Muscle of leg (tissue), 11 donors: ENCODE data around the gene AKAP12. TPM values are rescaled to one million over a fixed set of nuclear protein-coding genes. Genes with fewer than 3 reads are reported as not detected.

Experiments
- DNase-seq: peaks from one replicate; pipeline ENCODE4 v3.0.0; 2013
- H3K27ac ChIP-seq: one replicate; pipeline ENCODE4 v1.5.1; 2013; ENCODE audit warnings: mild to moderate bottlenecking, low read length, control low read depth
- H3K27me3 ChIP-seq: one replicate; pipeline ENCODE4 v1.6.1; 2013; ENCODE audit warnings: low read length; ENCODE audit not compliant: control insufficient read depth, insufficient read depth
- H3K36me3 ChIP-seq: one replicate; pipeline ENCODE4 v1.6.1; 2013; ENCODE audit warnings: low read length; ENCODE audit not compliant: control insufficient read depth, insufficient read depth
- H3K4me1 ChIP-seq: one replicate; pipeline ENCODE4 v1.6.1; 2013; ENCODE audit warnings: low read length; ENCODE audit not compliant: control insufficient read depth, insufficient read depth
- H3K4me3 ChIP-seq: one replicate; pipeline ENCODE4 v1.5.1; 2013; ENCODE audit warnings: low read length, control low read depth
- H3K9me3 ChIP-seq: replicated peaks from 2 replicates; pipeline ENCODE4 v1.6.1; 2013; ENCODE audit warnings: low read depth, low read length; ENCODE audit not compliant: control insufficient read depth
- WGBS: methylation state at CpG from one replicate; pipeline ENCODE4 v1.1.5; 2013; ENCODE audit warnings: missing lambda C conversion rate; ENCODE audit not compliant: insufficient coverage; 5-methylcytosine and 5-hydroxymethylcytosine counted together
- polyA plus RNA-seq, 8 donors: library from polyadenylated mRNA; unstranded; fragments of 120-200 nt; gene quantifications; one replicate each; pipeline versions ENCODE4 v1.2.1 to v1.2.3, GENCODE V29; 2013; ENCODE audit warnings: inconsistent platforms in 1 of 8, low replicate concordance in 1 of 8; ENCODE audit not compliant: insufficient read length in 8 of 8, insufficient read depth in 1 of 8
- total RNA-seq: library from RNA; stranded (reverse); fragments of 120-200 nt; gene quantifications from one replicate; pipeline ENCODE4 v1.2.4, GENCODE V29; 2013

AKAP12 gene
- total and polyA plus RNA-seq, 9 donors = 73.2 to 160 (median 123) TPM

DNA sequence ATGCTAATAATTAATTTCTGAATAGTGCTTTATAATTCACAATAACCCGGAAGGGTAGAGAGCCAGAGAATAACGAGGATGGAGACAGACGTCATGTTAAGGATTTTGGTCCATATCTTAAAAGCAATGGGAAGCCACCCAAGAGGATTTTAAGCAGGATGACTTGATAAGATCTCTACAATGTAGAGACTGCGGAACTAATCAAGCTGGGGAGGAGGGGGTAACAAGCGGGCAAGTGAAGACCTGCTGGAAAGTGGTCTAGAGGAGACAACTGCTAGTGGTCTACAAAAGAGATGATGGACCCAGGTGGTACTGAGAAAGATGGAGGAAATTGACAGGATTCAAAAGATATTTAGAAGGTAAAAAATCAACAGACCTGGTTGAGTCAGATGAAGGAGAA is 144.4 kb downstream of the AKAP12 start:
- no peaks in the 10 kb centered on the region for H3K27me3 ChIP-seq
- 74% methylated on average over 5 of the region's 5 CpGs for WGBS
- no peak overlapping the region for H3K4me3 ChIP-seq
- no peaks in the 10 kb centered on the region for H3K9me3 ChIP-seq
- peaks cover 4% of the 10 kb centered on the region for H3K36me3 ChIP-seq
- H3K4me1 ChIP-seq = peaks cover 16% of the 10 kb centered on the region
- no peak for DNase-seq
- H3K27ac ChIP-seq = no peak overlapping the region

DNA sequence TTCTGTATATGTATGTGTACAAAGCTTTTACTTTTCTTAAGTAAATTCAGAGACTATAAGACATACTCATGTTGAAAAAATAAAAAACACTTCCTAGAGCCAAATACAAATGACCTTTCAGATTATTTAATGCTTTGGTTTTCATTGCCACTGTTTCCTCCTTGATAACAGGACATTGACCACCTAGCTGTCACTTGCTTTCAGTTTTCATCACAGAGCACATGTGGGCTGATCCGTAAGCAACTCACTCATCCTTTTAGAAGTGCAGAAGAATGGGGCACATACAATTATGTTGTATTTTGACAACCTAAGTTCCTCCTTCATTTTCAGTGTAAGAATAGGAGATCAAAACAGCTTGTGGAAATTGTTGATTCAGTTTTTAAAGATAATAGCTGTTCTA is 145.4 kb downstream of the AKAP12 start:
- Histone ChIP-seq H3K36me3 (peaks cover 4% of the 10 kb centered on the region), H3K4me1 (peaks cover 15% of the 10 kb centered on the region), H3K9me3 (no peaks in the 10 kb centered on the region), H3K4me3 (no peak overlapping the region), H3K27ac (no peak overlapping the region), H3K27me3 (no peaks in the 10 kb centered on the region)
- no CpG with 5 or more reads among the region's 1 CpG for WGBS
- no peak for DNase-seq

DNA sequence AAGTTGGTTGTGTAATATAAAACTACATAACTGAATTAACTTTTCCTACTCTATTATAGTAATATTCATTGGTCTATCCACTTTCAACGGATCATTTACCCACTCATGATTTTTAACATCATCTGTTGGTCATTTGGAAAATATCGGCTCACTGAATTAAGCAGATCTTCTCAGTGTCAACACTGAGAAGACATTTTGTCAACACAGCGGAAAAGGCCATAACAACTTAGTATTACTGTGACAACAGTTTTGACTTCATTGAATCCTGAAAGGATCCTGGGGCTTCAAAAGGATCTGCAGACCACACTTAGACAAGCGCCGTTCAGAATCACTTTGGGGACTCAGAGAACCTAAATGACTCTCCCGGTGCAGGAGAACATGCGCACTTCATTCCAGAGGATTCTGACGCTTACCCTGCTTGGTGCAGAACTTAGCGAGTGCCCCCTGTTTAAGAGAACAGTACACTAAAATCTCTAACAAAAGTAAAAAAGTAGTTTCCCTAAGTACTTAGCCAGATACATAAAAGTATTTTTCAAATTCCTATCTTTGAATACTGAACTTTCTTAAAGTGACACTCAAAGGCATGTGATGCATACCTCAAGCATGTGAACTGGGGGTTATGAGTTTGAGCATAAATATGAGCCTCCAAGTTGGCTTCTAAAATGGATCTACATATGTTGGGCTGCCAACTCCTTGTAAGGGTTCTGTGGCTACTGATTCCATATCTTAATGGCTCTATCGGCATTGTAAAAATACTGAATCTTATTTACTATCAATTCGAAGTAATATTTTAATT is 147.6 kb downstream of the AKAP12 start:
- H3K36me3 ChIP-seq = peaks cover 4% of the 10 kb centered on the region
- no peak overlapping the region for H3K4me3 ChIP-seq
- DNase-seq = no peak
- no peaks in the 10 kb centered on the region for H3K9me3 ChIP-seq
- 78% methylated on average over 4 of the region's 11 CpGs for WGBS
- no peaks in the 10 kb centered on the region for H3K27me3 ChIP-seq
- no peak overlapping the region for H3K27ac ChIP-seq
- H3K4me1 ChIP-seq = peaks cover 12% of the 10 kb centered on the region

DNA sequence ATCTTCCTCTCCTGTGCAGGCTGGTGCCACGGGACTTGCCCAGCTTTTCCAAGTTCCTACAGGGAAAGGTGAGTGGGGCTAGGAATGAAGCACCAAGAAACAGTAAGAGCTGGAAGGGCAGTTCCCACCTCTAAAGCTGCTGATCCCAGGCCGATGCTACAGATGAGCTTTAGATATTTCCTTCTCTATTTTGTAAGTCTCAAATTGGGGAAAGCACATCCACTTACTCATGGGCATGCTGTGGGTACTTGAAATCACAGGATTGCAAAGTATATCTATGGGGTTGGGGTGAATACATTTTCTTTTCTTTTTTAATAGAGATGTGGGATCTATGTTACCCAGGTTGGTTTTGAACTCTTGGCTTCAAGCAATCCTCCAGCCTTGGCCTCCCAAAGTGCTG is 148.5 kb downstream of the AKAP12 start:
- no CpG with 5 or more reads among the region's 2 CpGs for WGBS
- Histone ChIP-seq H3K4me3 (no peak overlapping the region), H3K27ac (no peak overlapping the region)

DNA sequence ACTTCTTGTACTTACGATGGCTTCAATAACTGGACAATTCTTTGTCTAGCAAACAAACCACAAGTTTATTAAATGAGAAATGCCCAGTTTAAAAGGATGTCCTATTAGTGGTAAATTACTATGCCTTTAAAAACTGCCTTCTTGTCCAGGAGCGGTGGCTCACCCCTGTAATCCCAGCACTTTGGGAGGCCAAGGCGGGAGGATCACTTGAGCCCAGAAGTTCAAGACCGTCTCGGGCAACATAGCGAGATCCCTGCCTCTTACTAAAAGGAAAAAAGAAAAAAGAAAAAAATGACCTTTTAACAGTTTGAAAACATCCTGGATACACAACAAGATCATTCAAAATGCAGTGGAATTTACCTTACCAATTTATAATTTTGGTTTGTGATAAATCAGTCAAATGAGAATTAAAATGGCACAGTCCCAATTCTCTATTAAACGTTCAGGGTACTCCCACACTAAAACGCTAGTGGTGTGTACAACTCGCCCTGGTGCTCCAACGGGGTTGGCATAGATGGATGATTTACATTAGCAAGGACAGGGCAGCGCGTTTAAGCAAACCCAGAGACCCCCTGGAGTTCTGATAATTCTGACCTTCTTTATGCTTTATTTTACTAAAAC is 149.3 kb downstream of the AKAP12 start:
- no peaks in the 10 kb centered on the region for H3K9me3 ChIP-seq
- peak overlapping the region; percentile 94 for H3K4me3 ChIP-seq
- no peaks in the 10 kb centered on the region for H3K27me3 ChIP-seq
- peak overlapping the region; percentile 97 for H3K27ac ChIP-seq
- no peak for DNase-seq
- 0% methylated on average over 2 of the region's 12 CpGs for WGBS
- peaks cover 24% of the 10 kb centered on the region for H3K4me1 ChIP-seq
- peaks cover 2% of the 10 kb centered on the region for H3K36me3 ChIP-seq

More for the DNA sequence above, 148.5 kb downstream of the AKAP12 start:
- Histone ChIP-seq H3K4me1 (peaks cover 17% of the 10 kb centered on the region), H3K27me3 (no peaks in the 10 kb centered on the region), H3K36me3 (peaks cover 4% of the 10 kb centered on the region), H3K9me3 (no peaks in the 10 kb centered on the region)
- no peak for DNase-seq

DNA sequence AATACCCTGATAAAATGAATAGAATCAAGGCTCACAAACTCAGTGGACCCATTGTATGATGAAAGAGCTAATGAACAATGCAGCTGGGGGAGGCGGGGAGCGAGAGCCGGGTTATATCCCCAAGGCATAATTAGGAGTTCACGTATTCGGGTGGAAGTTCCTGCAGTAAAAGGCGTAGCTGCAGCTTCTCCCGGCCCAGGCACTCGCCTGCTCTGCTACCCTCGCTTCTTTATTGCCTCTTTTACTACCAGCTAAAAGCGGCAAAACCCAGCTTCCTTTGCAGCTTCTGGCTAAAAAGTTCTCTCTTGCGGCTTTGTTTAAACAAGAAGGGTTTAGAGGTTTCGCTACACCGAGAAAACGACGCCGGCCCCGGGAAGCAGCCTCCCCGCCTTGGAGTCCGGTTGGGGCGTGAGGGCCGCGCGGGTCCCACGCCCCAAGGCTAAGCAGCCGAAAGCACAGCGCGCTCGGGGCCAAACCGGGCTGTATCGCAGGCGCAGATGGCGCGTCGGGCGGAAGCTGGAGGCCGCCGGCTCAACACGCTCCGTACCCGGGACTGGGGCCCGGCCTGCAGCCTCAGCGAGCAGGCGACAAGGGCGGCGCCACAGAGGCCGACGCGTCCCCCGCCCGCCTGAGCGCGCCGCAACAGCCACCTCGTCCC is 150.0 kb downstream of the AKAP12 start:
- H3K4me3 ChIP-seq = peak overlapping the region; percentile 94
- H3K4me1 ChIP-seq = peaks cover 24% of the 10 kb centered on the region
- WGBS = under 1% methylated on average over 46 of the region's 54 CpGs
- peaks cover 2% of the 10 kb centered on the region for H3K36me3 ChIP-seq
- no peaks in the 10 kb centered on the region for H3K9me3 ChIP-seq
- no peaks in the 10 kb centered on the region for H3K27me3 ChIP-seq
- peak overlapping the region; percentile 97 for H3K27ac ChIP-seq
- DNase-seq = peak; percentile 89

DNA sequence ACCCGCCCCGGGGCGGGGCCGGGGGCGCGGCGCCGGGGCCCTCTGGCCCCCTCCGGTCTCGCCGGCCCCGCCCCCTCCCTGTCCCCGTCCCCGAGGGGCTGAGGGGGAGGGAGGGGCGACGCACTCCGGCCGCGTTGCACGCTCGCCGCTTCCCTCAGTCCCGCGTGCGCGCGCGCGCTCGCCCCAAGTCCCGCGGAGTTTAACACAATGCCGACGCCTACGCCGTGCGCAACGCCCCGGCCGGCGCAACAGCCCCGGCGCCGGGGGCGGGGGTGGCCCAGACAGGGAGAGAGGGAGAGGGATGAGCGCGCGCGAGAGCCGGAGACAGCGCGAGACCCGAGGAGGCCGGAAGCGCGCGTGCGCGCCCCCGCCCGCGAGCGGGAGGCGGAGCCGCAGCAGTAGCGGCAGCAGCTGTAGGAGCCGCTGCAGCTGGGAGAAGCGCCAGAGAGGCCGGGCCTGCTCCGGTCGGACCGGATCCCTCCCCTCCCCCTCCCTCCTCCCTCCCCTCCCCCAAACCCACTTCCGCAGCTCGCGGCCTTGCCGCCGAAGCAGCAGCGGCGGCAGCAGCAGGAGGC is 150.6 kb downstream of the AKAP12 start:
- peaks cover 24% of the 10 kb centered on the region for H3K4me1 ChIP-seq

DNA sequence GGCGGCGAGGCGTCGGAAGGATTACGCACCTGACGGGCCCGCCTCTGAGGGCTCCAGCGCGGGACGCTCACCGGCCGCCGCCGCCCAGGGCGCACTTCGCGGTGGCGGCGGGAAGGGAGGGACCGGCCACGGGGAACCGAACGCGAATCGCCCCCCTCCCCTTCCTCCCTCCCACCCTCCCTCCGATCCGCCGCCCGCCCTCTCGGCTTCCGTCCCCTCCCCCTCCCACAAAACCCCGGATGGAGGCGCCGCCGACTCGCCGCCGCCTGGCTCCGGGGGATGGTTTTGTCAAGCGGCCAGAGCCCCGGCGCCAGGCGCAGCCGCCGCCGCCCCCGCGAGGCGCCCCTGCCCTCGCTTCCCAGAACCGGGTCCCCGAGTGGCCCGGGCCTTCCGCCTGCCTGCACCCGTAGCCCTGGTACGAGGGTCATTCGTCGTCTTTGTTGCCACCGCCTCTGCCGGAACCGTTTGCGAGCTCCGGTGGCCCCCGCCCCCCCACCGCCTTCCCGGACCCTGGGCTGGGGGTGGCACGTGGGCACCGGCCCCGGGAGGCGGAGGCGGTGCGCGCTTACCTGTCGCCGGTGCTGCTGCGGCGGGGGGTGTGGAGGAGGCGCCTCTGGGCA is 151.2 kb downstream of the AKAP12 start:
- Histone ChIP-seq H3K9me3 (no peaks in the 10 kb centered on the region), H3K36me3 (peaks cover 2% of the 10 kb centered on the region), H3K4me3 (peak overlapping the region; percentile 78), H3K27ac (peak overlapping the region; percentile 95), H3K4me1 (peaks cover 26% of the 10 kb centered on the region), H3K27me3 (no peaks in the 10 kb centered on the region)
- peak; percentile 89 for DNase-seq
- WGBS = under 1% methylated on average over 62 of the region's 78 CpGs

More for the DNA sequence above, 150.6 kb downstream of the AKAP12 start:
- H3K27me3 ChIP-seq = no peaks in the 10 kb centered on the region
- H3K36me3 ChIP-seq = peaks cover 2% of the 10 kb centered on the region
- H3K27ac ChIP-seq = peak overlapping the region; percentile 95
- WGBS = 0% methylated on average over 32 of the region's 79 CpGs
- H3K4me3 ChIP-seq = peak overlapping the region; percentile 94
- DNase-seq = peak; percentile 100
- H3K9me3 ChIP-seq = no peaks in the 10 kb centered on the region

DNA sequence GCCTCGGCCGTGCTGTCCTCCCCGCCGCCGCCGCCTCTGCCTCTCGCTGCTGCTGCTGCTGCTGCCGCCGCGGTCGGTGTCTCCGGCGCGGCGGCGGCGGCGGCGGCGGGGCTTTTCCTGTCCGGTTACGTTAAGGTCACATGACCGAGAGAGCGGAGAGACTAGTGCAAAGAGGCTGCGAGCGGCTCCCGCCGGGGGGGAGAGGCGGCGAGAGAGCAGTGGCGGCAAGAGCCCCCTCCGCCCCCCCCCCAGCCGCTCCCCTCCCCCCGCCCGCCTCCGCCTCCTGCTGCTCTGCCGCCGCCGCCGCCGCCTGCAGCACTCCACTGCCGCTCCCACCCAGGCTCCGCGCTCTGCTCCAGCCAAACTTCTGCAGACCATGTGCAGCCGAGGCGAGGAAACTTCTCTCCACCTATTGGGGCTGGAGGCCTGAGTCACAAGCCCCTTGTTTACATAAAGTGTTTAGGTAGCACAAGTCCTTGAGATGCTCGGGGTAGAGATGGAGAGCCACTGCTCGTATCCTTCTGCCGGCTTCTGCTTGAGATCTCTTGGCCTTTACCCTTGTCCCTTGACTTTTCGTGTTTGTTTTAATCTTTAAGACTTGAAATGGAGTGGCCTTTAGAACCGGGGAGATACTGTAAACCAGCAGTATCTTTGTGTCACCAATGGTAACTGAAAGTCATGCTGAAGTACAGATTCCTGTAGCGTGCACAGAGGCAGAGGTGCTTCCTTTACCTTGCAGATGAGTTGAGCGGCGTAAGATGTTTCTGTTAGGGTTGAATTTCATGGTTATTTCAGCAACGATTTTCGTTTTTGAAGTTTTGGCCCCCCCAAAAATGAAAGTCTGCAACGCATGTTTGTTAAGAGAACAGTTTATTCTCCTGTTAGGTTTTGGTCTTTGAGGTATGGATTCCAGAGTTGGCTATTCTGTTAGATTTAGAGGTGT is 152.0 kb downstream of the AKAP12 start, which contains the start of gene ZBTB2:
TSS of gene ZBTB2 (minus strand) at position 89 of the 943 bp plus-strand sequence. CDS start 17,922 bp downstream, outside the sequence.
- H3K9me3 ChIP-seq = no peaks in the 10 kb centered on the region
- peak; percentile 88 for DNase-seq
- 2% methylated on average over 29 of the region's 57 CpGs for WGBS
- peaks cover 26% of the 10 kb centered on the region for H3K4me1 ChIP-seq
- H3K4me3 ChIP-seq = peak within 1 kb of the TSS; percentile 78
- no peaks in the 10 kb centered on the region for H3K27me3 ChIP-seq
- peaks cover 2% of the 10 kb centered on the region for H3K36me3 ChIP-seq
- peak within 1 kb of the TSS; percentile 95 for H3K27ac ChIP-seq
